ENCODE results near the gene TTLL13. TPM values are rescaled to one million over a fixed set of nuclear protein-coding genes. Genes with fewer than 3 reads are reported as not detected.

The TTLL13 gene
- polyA plus RNA-seq, 1 of the 3 experiments (the other 2 are of a cell fraction), result 0.03 TPM

DNA sequence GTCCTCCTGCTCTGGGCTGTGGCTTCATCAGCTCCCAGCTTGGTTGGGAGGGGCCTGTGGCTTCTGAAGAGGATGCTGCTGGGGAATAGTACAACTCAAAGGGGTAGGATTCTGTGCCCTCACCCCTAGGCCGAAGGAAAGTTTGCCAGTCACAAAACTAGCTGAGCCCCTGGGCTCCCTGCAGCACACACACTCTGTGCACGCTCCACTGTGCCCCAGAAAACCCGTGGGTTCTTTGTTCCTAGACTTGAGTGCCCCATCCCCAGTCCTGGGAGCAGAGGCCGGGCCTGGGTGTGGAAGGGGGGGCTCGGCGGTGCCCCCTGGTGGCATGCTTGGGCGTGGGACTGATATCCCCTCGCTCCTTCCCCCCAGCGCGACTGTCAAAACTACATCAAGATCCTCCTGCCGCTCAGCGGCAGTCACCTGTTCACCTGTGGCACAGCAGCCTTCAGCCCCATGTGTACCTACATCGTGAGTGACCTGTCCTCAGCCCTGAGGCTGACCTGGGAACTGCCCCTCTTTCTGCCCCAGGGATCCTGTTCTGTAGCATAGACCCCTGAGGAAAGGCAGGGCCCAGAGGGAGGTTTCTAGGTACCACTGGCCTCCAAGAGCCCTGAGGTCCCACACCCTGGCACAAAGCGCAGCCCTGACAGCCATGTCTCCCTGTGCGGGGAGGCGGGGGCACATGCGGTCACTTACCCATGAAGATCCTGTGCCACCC lies 29.8 kb upstream of the TTLL13 start (continued):
- TF ChIP-seq, protein P1, sequence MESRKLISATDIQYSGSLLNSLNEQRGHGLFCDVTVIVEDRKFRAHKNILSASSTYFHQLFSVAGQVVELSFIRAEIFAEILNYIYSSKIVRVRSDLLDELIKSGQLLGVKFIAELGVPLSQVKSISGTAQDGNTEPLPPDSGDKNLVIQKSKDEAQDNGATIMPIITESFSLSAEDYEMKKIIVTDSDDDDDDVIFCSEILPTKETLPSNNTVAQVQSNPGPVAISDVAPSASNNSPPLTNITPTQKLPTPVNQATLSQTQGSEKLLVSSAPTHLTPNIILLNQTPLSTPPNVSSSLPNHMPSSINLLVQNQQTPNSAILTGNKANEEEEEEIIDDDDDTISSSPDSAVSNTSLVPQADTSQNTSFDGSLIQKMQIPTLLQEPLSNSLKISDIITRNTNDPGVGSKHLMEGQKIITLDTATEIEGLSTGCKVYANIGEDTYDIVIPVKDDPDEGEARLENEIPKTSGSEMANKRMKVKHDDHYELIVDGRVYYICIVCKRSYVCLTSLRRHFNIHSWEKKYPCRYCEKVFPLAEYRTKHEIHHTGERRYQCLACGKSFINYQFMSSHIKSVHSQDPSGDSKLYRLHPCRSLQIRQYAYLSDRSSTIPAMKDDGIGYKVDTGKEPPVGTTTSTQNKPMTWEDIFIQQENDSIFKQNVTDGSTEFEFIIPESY (IDR thresholded peaks at IDR 0.05; ENCODE audit: borderline replicate concordance, low read depth), result no peak
- TF ChIP-seq SMC3 (IDR thresholded peaks at IDR 0.05; ENCODE audit: low read depth, low read length) (peak; percentile 84), FOXM1 (IDR thresholded peaks at IDR 0.05; ENCODE audit: low read depth) (no peak), NFIC (IDR thresholded peaks at IDR 0.05; ENCODE audit: borderline replicate concordance) (no peak), SIN3A (IDR thresholded peaks at IDR 0.05; ENCODE audit: borderline replicate concordance, low read depth, low read length) (no peak), POLR2AphosphoS5 (IDR thresholded peaks at IDR 0.05; ENCODE audit: low read depth, low read length) (no peak), EZH2phosphoT487 (IDR thresholded peaks at IDR 0.05; ENCODE audit: borderline replicate concordance, low read depth) (no peak), JUND (IDR thresholded peaks at IDR 0.05) (no peak), EP300 (IDR thresholded peaks at IDR 0.05; ENCODE audit: borderline replicate concordance in 1 of 2, low read depth in 1 of 2, low read length in 1 of 2) (no peak), FOSL2 (IDR thresholded peaks at IDR 0.05; ENCODE audit: borderline replicate concordance, low read depth) (no peak), FOXJ3 (CRISPR knock-in tag; IDR thresholded peaks at IDR 0.05) (no peak), MXI1 (IDR thresholded peaks at IDR 0.05; ENCODE audit: low read depth, low read length) (no peak), RXRA (IDR thresholded peaks at IDR 0.05; ENCODE audit: borderline replicate concordance, low read depth) (no peak), TEAD4 (IDR thresholded peaks at IDR 0.05; ENCODE audit: borderline replicate concordance, insufficient read depth) (no peak), RAD21 (IDR thresholded peaks at IDR 0.05; ENCODE audit: low read length) (peak; percentile 67), NRF1 (IDR thresholded peaks at IDR 0.05; ENCODE audit: low read depth, low read length) (no peak), GABPA (IDR thresholded peaks at IDR 0.05; ENCODE audit: low read depth) (no peak)
- TF ChIP-seq, protein P2, sequence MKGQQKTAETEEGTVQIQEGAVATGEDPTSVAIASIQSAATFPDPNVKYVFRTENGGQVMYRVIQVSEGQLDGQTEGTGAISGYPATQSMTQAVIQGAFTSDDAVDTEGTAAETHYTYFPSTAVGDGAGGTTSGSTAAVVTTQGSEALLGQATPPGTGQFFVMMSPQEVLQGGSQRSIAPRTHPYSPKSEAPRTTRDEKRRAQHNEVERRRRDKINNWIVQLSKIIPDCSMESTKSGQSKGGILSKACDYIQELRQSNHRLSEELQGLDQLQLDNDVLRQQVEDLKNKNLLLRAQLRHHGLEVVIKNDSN (IDR thresholded peaks at IDR 0.05; ENCODE audit: borderline replicate concordance, low read depth), result no peak
- TF ChIP-seq, protein P3, sequence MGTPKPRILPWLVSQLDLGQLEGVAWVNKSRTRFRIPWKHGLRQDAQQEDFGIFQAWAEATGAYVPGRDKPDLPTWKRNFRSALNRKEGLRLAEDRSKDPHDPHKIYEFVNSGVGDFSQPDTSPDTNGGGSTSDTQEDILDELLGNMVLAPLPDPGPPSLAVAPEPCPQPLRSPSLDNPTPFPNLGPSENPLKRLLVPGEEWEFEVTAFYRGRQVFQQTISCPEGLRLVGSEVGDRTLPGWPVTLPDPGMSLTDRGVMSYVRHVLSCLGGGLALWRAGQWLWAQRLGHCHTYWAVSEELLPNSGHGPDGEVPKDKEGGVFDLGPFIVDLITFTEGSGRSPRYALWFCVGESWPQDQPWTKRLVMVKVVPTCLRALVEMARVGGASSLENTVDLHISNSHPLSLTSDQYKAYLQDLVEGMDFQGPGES (IDR thresholded peaks at IDR 0.05; ENCODE audit: low read depth, low read length), result no peak
- TF ChIP-seq, protein P4, sequence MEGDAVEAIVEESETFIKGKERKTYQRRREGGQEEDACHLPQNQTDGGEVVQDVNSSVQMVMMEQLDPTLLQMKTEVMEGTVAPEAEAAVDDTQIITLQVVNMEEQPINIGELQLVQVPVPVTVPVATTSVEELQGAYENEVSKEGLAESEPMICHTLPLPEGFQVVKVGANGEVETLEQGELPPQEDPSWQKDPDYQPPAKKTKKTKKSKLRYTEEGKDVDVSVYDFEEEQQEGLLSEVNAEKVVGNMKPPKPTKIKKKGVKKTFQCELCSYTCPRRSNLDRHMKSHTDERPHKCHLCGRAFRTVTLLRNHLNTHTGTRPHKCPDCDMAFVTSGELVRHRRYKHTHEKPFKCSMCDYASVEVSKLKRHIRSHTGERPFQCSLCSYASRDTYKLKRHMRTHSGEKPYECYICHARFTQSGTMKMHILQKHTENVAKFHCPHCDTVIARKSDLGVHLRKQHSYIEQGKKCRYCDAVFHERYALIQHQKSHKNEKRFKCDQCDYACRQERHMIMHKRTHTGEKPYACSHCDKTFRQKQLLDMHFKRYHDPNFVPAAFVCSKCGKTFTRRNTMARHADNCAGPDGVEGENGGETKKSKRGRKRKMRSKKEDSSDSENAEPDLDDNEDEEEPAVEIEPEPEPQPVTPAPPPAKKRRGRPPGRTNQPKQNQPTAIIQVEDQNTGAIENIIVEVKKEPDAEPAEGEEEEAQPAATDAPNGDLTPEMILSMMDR (IDR thresholded peaks at IDR 0.05), result peak; percentile 75
